Right lobe of liver (tissue), 4 donors: ENCODE results near the gene WDHD1.

ENCODE experiments used
- POLR2A ChIP-seq: fragments of 450-650 bp; IDR thresholded peaks from one replicate; pipeline ENCODE4 v1.6.1; 2017; ENCODE audit warnings: antibody characterized with exemption, mild to moderate bottlenecking
- TF ChIP-seq, protein P1 (sequence below), 4 donors: fragments of 200-600 bp in 3 of 4; fragments of 450-650 bp in 1 of 4; IDR thresholded peaks; one replicate each; pipeline versions ENCODE4 v1.5.1 to v1.8.0; 2016 to 2022; ENCODE audit warnings: antibody characterized with exemption in 4 of 4, mild to moderate bottlenecking in 2 of 4
- donor health status: DM: no; HTN: no; CAD: no.
- donor health status: DM: no; HTN: no; CAD: no.
- donor health status: DM: no; HTN: yes; CAD: no.

DNA sequence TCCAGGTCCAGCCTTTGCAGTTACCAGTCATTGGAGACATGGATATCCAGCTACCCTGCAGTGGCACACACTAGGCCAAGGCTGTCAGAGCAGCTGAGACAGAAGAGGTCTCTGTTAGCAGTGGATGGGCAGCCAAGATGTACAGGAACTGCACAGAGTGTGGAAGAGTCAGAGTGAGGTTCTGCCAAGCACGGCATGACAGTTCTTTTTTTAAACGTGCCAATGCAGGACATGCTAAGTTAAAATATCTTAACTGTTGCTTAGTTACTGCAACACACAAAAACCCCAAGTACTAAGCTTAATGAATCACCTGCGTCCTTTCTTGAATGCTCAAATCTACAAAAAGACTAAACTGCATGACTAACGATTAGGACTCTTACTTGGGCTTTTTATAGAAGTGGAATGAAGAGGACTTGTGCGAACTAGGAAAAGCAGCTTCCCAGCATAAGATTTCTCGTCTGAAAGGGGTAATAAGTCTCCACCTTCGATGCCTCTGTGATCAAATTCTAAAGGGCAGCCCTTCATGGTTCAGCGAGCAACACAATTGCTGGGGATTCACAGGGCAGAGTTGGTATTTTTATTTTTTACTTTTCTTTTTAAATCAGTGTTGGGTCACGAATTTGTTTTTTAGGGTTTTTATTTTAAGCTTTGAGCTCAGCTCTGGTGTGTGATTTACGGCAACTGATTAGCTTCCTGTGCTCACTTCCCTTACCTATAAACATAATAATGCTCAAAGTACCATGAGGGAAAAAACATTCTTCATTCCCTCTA, 45.2 kb upstream of the WDHD1 start:
- TF ChIP-seq, protein P1, sequence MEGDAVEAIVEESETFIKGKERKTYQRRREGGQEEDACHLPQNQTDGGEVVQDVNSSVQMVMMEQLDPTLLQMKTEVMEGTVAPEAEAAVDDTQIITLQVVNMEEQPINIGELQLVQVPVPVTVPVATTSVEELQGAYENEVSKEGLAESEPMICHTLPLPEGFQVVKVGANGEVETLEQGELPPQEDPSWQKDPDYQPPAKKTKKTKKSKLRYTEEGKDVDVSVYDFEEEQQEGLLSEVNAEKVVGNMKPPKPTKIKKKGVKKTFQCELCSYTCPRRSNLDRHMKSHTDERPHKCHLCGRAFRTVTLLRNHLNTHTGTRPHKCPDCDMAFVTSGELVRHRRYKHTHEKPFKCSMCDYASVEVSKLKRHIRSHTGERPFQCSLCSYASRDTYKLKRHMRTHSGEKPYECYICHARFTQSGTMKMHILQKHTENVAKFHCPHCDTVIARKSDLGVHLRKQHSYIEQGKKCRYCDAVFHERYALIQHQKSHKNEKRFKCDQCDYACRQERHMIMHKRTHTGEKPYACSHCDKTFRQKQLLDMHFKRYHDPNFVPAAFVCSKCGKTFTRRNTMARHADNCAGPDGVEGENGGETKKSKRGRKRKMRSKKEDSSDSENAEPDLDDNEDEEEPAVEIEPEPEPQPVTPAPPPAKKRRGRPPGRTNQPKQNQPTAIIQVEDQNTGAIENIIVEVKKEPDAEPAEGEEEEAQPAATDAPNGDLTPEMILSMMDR (IDR thresholded peaks at IDR 0.05), result no peak
- TF ChIP-seq POLR2A, result no peak
